ENCODE results near the gene NSD2.

NSD2 gene

GRCh38 chr4:1870578-1871443 is at the start of gene NSD2:
Gene NSD2, plus strand, starts transcription at chr4:1871393. Its CDS starts 29,262 bp downstream, at chr4:1900655.
- H3K4me3 ChIP-seq (ENCODE audit: low read depth, low read length) = peak within 1 kb of the TSS; percentile 84
- TF ChIP-seq, protein P1, sequence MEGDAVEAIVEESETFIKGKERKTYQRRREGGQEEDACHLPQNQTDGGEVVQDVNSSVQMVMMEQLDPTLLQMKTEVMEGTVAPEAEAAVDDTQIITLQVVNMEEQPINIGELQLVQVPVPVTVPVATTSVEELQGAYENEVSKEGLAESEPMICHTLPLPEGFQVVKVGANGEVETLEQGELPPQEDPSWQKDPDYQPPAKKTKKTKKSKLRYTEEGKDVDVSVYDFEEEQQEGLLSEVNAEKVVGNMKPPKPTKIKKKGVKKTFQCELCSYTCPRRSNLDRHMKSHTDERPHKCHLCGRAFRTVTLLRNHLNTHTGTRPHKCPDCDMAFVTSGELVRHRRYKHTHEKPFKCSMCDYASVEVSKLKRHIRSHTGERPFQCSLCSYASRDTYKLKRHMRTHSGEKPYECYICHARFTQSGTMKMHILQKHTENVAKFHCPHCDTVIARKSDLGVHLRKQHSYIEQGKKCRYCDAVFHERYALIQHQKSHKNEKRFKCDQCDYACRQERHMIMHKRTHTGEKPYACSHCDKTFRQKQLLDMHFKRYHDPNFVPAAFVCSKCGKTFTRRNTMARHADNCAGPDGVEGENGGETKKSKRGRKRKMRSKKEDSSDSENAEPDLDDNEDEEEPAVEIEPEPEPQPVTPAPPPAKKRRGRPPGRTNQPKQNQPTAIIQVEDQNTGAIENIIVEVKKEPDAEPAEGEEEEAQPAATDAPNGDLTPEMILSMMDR (IDR thresholded peaks at IDR 0.05; ENCODE audit: control insufficient read depth, extremely low read depth, insufficient read depth) = no peak
- no peak for DNase-seq (ENCODE audit: low read depth)

DNA sequence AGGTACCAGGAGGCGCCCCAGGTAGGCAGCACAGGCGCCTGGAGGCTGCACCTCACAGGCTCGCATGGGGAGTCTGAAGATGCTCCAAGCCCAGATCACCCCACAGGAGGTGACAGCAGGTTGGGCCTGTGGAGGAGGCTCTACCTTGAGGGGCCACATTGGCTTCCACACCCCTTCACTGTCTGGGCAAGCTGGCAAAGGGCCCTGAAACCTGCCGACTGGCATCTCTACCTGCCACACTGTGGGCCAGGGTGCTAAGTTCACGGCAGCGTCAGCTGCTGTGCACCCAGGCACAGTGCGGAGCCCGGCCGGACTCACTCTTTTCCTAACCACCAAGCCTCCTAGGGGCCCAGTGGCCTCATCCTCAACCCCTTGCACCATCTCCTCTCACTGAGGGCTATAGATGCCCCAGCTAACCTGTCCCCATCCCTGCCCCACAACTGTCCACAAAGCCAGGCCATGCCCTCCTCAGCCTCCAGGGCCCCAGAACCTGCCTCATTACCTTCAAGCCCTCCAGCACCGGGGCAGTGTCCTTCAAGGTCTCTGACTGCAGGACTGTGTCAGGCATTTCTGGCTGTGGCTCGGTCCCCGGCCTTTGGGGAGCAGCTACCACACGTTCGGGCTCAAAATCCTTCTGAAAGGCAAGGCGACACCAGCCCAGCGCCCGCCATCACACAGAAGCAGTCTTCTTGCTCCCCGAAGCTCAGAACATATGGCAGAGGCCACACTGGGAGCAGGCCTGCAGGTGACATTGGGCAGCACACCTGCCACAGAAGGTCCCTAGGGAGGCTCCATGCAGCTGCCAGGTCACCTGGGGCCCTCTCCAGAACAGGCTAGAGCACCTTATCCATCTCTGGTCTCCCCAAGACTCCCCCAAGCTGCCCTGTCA is 49.3 kb upstream of the NSD2 start:
- H3K4me3 ChIP-seq (ENCODE audit: low read depth, low read length) = no peak overlapping the region
- TF ChIP-seq, protein P1 (IDR thresholded peaks at IDR 0.05; ENCODE audit: control insufficient read depth, extremely low read depth, insufficient read depth) = no peak
- no peak for DNase-seq (ENCODE audit: low read depth)

DNA sequence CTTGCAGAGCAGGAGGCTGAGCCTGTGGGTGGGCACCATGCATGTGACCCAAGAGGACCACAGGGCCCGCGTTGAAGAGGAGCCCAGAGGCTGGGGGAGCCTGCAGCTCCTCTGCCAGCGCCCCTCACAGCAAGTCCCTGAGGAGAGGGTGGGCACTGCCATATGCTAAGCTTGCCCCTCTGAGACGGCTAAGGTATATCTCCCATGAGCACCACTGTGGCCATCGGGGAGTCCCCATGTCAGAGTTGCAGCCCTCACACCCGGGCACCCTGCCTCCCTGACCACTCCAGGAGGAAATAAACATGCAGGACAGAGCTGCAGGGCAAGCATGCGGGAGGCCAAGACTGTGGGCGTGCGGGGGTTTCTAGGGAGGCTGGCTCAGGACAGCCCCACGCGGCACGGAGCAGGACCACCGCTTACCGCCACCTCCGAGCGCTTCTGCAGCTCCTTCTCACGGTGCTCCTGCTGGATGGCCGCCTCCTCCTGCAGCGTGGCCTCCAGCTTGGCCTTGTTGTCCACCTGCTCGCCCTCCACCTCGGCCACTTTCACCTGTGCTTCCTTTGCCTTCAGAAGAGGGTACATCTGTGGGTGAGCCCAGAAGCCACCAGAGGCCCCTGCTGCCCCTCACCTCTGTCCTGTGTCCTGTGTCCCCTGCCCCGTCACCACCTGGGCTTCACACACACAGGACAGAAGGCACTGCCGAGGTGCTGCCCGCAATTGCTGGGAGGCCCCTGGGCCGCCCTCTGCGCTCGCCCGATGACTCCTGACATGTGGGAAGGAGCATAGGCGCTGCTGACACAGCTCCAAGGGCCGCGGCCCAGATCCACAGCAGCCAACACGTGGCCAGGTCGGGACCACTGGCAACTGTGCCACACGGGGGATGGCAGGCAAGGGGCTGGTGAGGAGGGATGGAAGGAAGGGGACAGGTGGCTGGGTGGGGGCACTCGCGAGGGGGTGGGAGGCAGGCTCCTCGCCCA is 48.3 kb upstream of the NSD2 start:
- no peak for DNase-seq (ENCODE audit: low read depth)
- no peak overlapping the region for H3K4me3 ChIP-seq (ENCODE audit: low read depth, low read length)
- TF ChIP-seq, protein P1 (IDR thresholded peaks at IDR 0.05; ENCODE audit: control insufficient read depth, extremely low read depth, insufficient read depth) = no peak

- H3K4me3 ChIP-seq (ENCODE audit: low read depth, low read length) = no peak overlapping the region
- DNase-seq (ENCODE audit: low read depth) = no peak
- TF ChIP-seq, protein P1 (IDR thresholded peaks at IDR 0.05; ENCODE audit: control insufficient read depth, extremely low read depth, insufficient read depth) = no peak
These were observed 47.7 kb upstream of the NSD2 start for GRCh38 chr4:1823545-1823932.

DNA sequence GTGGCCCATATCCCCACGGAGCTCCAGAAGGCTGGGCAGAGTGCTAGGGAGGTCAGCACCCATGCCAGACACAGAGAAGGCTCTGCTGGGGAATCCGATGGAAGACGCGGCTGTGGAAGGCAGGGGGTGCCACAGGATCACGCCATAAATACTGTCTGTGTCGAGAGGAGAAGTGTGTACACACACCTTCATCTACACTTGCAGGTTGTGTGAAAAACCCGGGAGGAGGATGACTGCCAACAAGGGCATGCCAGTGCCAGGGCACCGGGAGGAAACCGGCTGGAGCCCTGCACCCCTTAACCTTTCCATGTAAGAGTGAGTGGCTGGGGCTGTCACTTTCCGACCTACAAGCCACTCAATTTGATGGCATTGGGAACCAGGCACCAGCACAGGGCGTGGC is 46.4 kb upstream of the NSD2 start:
- H3K4me3 ChIP-seq (ENCODE audit: low read depth, low read length) = no peak overlapping the region
- DNase-seq (ENCODE audit: low read depth) = no peak
- TF ChIP-seq, protein P1 (IDR thresholded peaks at IDR 0.05; ENCODE audit: control insufficient read depth, extremely low read depth, insufficient read depth) = no peak

DNA sequence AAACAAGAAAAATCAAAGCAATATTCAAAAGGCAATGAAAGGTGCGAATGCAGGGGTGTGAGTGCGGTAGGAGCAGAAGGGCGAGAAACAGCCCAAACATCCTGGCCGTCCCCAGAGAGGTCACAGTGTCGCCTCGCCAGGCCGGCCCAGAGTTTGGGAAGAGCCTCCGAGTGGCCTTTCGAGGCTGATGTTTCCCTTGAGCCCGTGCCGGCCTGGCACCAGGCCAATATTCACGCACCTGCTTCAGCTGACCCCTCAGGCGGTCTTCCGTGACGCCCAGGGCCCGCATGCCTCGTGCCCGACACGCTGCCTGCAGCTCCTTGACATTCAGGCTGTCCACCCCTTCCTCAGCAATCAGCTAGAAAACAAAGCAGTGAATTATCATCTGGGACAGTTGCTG is 45.9 kb upstream of the NSD2 start:
- TF ChIP-seq, protein P1 (IDR thresholded peaks at IDR 0.05; ENCODE audit: control insufficient read depth, extremely low read depth, insufficient read depth) = no peak
- DNase-seq (ENCODE audit: low read depth) = no peak
- no peak overlapping the region for H3K4me3 ChIP-seq (ENCODE audit: low read depth, low read length)
